Activated naive CD8-positive, alpha-beta T cell treated with anti-CD3 and anti-CD28 coated beads for 36 hours (primary cell): ENCODE results near the gene HNRNPC. TPM values are rescaled to one million over a fixed set of nuclear protein-coding genes. Genes with fewer than 3 reads are reported as not detected.
"Not testable (repeated sequence)": the region's sequence is repeated elsewhere in the genome, so short reads cannot be mapped to it uniquely, and the experiment has no call there.

Source experiments
- DNase-seq: peaks from one replicate; pipeline ENCODE4 v3.0.0; 2021
- H3K27ac Mint-ChIP-seq: one replicate; pipeline ENCODE4 v1.8.0; 2022; ENCODE audit warnings: mild to moderate bottlenecking, moderate library complexity, mixed read lengths
- H3K27me3 Mint-ChIP-seq: one replicate; pipeline ENCODE4 v1.8.0; 2022; ENCODE audit warnings: mild to moderate bottlenecking, mixed read lengths
- H3K36me3 Mint-ChIP-seq: one replicate; pipeline ENCODE4 v1.8.0; 2021; ENCODE audit warnings: mild to moderate bottlenecking, mixed read lengths
- H3K4me1 Mint-ChIP-seq: one replicate; pipeline ENCODE4 v1.8.0; 2021; ENCODE audit warnings: mixed read lengths
- H3K4me3 Mint-ChIP-seq: one replicate; pipeline ENCODE4 v1.8.0; 2022; ENCODE audit warnings: mild to moderate bottlenecking, moderate library complexity, mixed read lengths
- H3K9me3 Mint-ChIP-seq: one replicate; pipeline ENCODE4 v1.8.0; 2022; ENCODE audit warnings: mixed read lengths
- total RNA-seq, 2 experiments: library from RNA; stranded (reverse); gene quantifications; one replicate each; pipeline ENCODE4 v1.2.3, GENCODE V29; 2021

HNRNPC gene
- total RNA-seq, 2 experiments from 2014 or later, result 1,256 to 1,302 TPM

- peak overlapping the region; percentile 74 for H3K27ac Mint-ChIP-seq
- peaks cover 83% of the 10 kb centered on the region for H3K36me3 Mint-ChIP-seq
- peaks cover 77% of the 10 kb centered on the region for H3K4me1 Mint-ChIP-seq
- DNase-seq, result no peak
- H3K4me3 Mint-ChIP-seq, result peak overlapping the region; percentile 55
- no peaks in the 10 kb centered on the region for H3K27me3 Mint-ChIP-seq
- H3K9me3 Mint-ChIP-seq, result no peaks in the 10 kb centered on the region
Observed at GRCh38 chr14:21258889-21259787, 10.1 kb downstream of the HNRNPC start.

GRCh38 chr14:21258005-21258888 is 11.0 kb downstream of the HNRNPC start:
- Mint-ChIP-seq H3K9me3 (no peaks in the 10 kb centered on the region), H3K4me1 (peaks cover 71% of the 10 kb centered on the region), H3K36me3 (peaks cover 76% of the 10 kb centered on the region), H3K4me3 (peak overlapping the region; percentile 60), H3K27me3 (no peaks in the 10 kb centered on the region), H3K27ac (peak overlapping the region; percentile 74)
- DNase-seq, result no peak

GRCh38 chr14:21257394-21257909 is 11.8 kb downstream of the HNRNPC start:
- peaks cover 67% of the 10 kb centered on the region for H3K4me1 Mint-ChIP-seq
- no peaks in the 10 kb centered on the region for H3K9me3 Mint-ChIP-seq
- H3K27me3 Mint-ChIP-seq, result no peaks in the 10 kb centered on the region
- peak overlapping the region; percentile 57 for H3K27ac Mint-ChIP-seq
- peak overlapping the region; percentile 68 for H3K4me3 Mint-ChIP-seq
- H3K36me3 Mint-ChIP-seq, result peaks cover 75% of the 10 kb centered on the region
- no peak for DNase-seq

GRCh38 chr14:21256539-21257393 is 12.5 kb downstream of the HNRNPC start:
- Mint-ChIP-seq H3K4me1 (peaks cover 67% of the 10 kb centered on the region), H3K27ac (peak overlapping the region; percentile 57), H3K9me3 (no peaks in the 10 kb centered on the region), H3K36me3 (peaks cover 74% of the 10 kb centered on the region), H3K4me3 (peak overlapping the region; percentile 68), H3K27me3 (no peaks in the 10 kb centered on the region)
- DNase-seq, result no peak

- peak overlapping the region; percentile 48 for H3K4me3 Mint-ChIP-seq
- peaks cover 74% of the 10 kb centered on the region for H3K36me3 Mint-ChIP-seq
- H3K9me3 Mint-ChIP-seq, result not testable (repeated sequence)
Observed at GRCh38 chr14:21256102-21256447, 13.2 kb downstream of the HNRNPC start.

GRCh38 chr14:21255385-21256101 is 13.7 kb downstream of the HNRNPC start:
- peak overlapping the region; percentile 48 for H3K4me3 Mint-ChIP-seq
- H3K4me1 Mint-ChIP-seq, result peaks cover 67% of the 10 kb centered on the region
- no peaks in the 10 kb centered on the region for H3K27me3 Mint-ChIP-seq

More at GRCh38 chr14:21256102-21256447, 13.2 kb downstream of the HNRNPC start:
- Mint-ChIP-seq H3K4me1 (peaks cover 66% of the 10 kb centered on the region), H3K27ac (peak overlapping the region; percentile 34)
- not testable (repeated sequence) for DNase-seq, H3K27me3 Mint-ChIP-seq

GRCh38 chr14:21252149-21252548 is 17.1 kb downstream of the HNRNPC start:
- Mint-ChIP-seq H3K4me3 (no peak overlapping the region), H3K27me3 (no peaks in the 10 kb centered on the region), H3K27ac (peak overlapping the region; percentile 48), H3K36me3 (peaks cover 75% of the 10 kb centered on the region), H3K9me3 (peaks cover 3% of the 10 kb centered on the region), H3K4me1 (peaks cover 61% of the 10 kb centered on the region)
- DNase-seq, result no peak

More at GRCh38 chr14:21255385-21256101, 13.7 kb downstream of the HNRNPC start:
- no peak for DNase-seq
- Mint-ChIP-seq H3K27ac (peak overlapping the region; percentile 34), H3K9me3 (peaks cover 3% of the 10 kb centered on the region), H3K36me3 (peaks cover 74% of the 10 kb centered on the region)

- Mint-ChIP-seq H3K9me3 (peaks cover 3% of the 10 kb centered on the region), H3K36me3 (peaks cover 77% of the 10 kb centered on the region), H3K27me3 (no peaks in the 10 kb centered on the region), H3K27ac (peak overlapping the region; percentile 20), H3K4me3 (no peak overlapping the region), H3K4me1 (peaks cover 60% of the 10 kb centered on the region)
- DNase-seq, result no peak
Observed at GRCh38 chr14:21251215-21251614, 18.0 kb downstream of the HNRNPC start.

GRCh38 chr14:21248739-21249411 is 20.4 kb downstream of the HNRNPC start:
- no peak overlapping the region for H3K27ac Mint-ChIP-seq

GRCh38 chr14:21248338-21248737 is 20.9 kb downstream of the HNRNPC start:
- Mint-ChIP-seq H3K4me1 (peaks cover 59% of the 10 kb centered on the region), H3K36me3 (peaks cover 75% of the 10 kb centered on the region), H3K4me3 (no peak overlapping the region), H3K27ac (peak overlapping the region; percentile 20), H3K27me3 (no peaks in the 10 kb centered on the region), H3K9me3 (peaks cover 3% of the 10 kb centered on the region)
- DNase-seq, result no peak

More at GRCh38 chr14:21248739-21249411, 20.4 kb downstream of the HNRNPC start:
- no peak overlapping the region for H3K4me3 Mint-ChIP-seq
- H3K4me1 Mint-ChIP-seq, result peaks cover 61% of the 10 kb centered on the region
- no peaks in the 10 kb centered on the region for H3K27me3 Mint-ChIP-seq
- peaks cover 75% of the 10 kb centered on the region for H3K36me3 Mint-ChIP-seq
- DNase-seq, result no peak
- H3K9me3 Mint-ChIP-seq, result peaks cover 3% of the 10 kb centered on the region

- Mint-ChIP-seq H3K36me3 (peaks cover 69% of the 10 kb centered on the region), H3K4me1 (peaks cover 63% of the 10 kb centered on the region), H3K9me3 (peaks cover 3% of the 10 kb centered on the region), H3K27me3 (no peaks in the 10 kb centered on the region), H3K4me3 (no peak overlapping the region), H3K27ac (peak overlapping the region; percentile 68)
- no peak for DNase-seq
Observed at GRCh38 chr14:21245813-21246212, 23.4 kb downstream of the HNRNPC start.

- Mint-ChIP-seq H3K27me3 (no peaks in the 10 kb centered on the region), H3K27ac (peak overlapping the region; percentile 62), H3K4me3 (peak overlapping the region; percentile 2), H3K36me3 (peaks cover 59% of the 10 kb centered on the region), H3K4me1 (peaks cover 60% of the 10 kb centered on the region), H3K9me3 (no peaks in the 10 kb centered on the region)
- DNase-seq, result no peak
Observed at GRCh38 chr14:21244544-21244943, 24.7 kb downstream of the HNRNPC start.

GRCh38 chr14:21241218-21241819 is 27.9 kb downstream of the HNRNPC start:
- Mint-ChIP-seq H3K4me1 (peaks cover 67% of the 10 kb centered on the region), H3K9me3 (no peaks in the 10 kb centered on the region), H3K27me3 (no peaks in the 10 kb centered on the region), H3K36me3 (peaks cover 43% of the 10 kb centered on the region), H3K27ac (peak overlapping the region; percentile 5), H3K4me3 (no peak overlapping the region)
- DNase-seq, result no peak
